Glutamatergic neuron (in vitro differentiated cells): Measurements from ENCODE around the gene NSRP1. TPM values are rescaled to one million over a fixed set of nuclear protein-coding genes. Genes with fewer than 3 reads are reported as not detected.
"Not testable (repeated sequence)": the region's sequence is repeated elsewhere in the genome, so short reads cannot be mapped to it uniquely, and the experiment has no call there.

Source experiments
- DNase-seq: peaks from one replicate; pipeline ENCODE4 v3.0.0; 2022
- H3K27ac Mint-ChIP-seq: one replicate; pipeline ENCODE4 v1.8.0; 2020; ENCODE audit warnings: mild to moderate bottlenecking, mixed read lengths, inconsistent platforms; ENCODE audit not compliant: unreplicated experiment
- H3K27me3 Mint-ChIP-seq: one replicate; pipeline ENCODE4 v1.8.0; 2020; ENCODE audit warnings: mild to moderate bottlenecking, moderate library complexity, mixed read lengths, inconsistent platforms; ENCODE audit not compliant: unreplicated experiment
- H3K36me3 Mint-ChIP-seq: one replicate; pipeline ENCODE4 v1.8.0; 2020; ENCODE audit warnings: mild to moderate bottlenecking, mixed read lengths, inconsistent platforms; ENCODE audit not compliant: unreplicated experiment
- H3K4me1 Mint-ChIP-seq: one replicate; pipeline ENCODE4 v1.8.0; 2020; ENCODE audit warnings: mild to moderate bottlenecking, low read depth, mixed read lengths, inconsistent platforms; ENCODE audit not compliant: unreplicated experiment
- H3K4me3 Mint-ChIP-seq: one replicate; pipeline ENCODE4 v1.8.0; 2020; ENCODE audit warnings: mild to moderate bottlenecking, mixed read lengths, inconsistent platforms; ENCODE audit not compliant: unreplicated experiment
- H3K9me3 Mint-ChIP-seq: one replicate; pipeline ENCODE4 v1.8.0; 2020; ENCODE audit warnings: mild to moderate bottlenecking, moderate library complexity, mixed read lengths, inconsistent platforms; ENCODE audit not compliant: unreplicated experiment
- total RNA-seq: library from RNA; stranded (reverse); fragmentation: NEBNext Ultra II Directional; extraction: Animal tissue kit (Norgen Biotek cat#: 25700); gene quantifications from one replicate; pipeline ENCODE4 v1.2.1, GENCODE V29; 2021; ENCODE audit not compliant: unreplicated experiment
- TF ChIP-seq, protein P1 (sequence below): fragments of 200-600 bp; sonication (generic); IDR thresholded peaks from one replicate; pipeline ENCODE4 v1.5.0; 2021; ENCODE audit not compliant: partially characterized antibody, unreplicated experiment

NSRP1 gene
- total RNA-seq, 1 donor from 2014 or later, result 18.2 TPM

DNA sequence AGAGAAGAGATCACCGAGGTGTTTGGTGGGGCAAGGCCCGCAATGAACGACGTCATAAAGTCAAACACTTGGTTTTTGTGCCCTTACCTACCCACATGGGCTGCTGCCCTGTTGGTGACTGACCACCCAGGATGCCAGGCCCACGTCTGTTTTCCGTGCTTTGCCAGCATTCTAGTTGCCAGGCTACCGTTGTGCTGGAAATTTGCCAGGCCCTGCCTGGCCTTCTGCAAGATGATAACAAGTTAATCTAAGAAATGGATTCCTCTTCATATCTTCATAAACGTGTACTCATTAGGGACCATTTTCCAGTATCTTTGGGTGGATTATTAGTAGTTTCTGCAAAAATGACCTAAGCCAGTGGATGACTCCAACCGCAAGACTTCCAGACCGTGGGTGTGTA, 83.5 kb downstream of the NSRP1 start:
- Mint-ChIP-seq H3K27ac (no peak overlapping the region), H3K36me3 (no peaks in the 10 kb centered on the region), H3K4me1 (peaks cover 4% of the 10 kb centered on the region), H3K9me3 (no peaks in the 10 kb centered on the region), H3K4me3 (no peak overlapping the region), H3K27me3 (no peaks in the 10 kb centered on the region)
- DNase-seq, result no peak
- TF ChIP-seq, protein P1, sequence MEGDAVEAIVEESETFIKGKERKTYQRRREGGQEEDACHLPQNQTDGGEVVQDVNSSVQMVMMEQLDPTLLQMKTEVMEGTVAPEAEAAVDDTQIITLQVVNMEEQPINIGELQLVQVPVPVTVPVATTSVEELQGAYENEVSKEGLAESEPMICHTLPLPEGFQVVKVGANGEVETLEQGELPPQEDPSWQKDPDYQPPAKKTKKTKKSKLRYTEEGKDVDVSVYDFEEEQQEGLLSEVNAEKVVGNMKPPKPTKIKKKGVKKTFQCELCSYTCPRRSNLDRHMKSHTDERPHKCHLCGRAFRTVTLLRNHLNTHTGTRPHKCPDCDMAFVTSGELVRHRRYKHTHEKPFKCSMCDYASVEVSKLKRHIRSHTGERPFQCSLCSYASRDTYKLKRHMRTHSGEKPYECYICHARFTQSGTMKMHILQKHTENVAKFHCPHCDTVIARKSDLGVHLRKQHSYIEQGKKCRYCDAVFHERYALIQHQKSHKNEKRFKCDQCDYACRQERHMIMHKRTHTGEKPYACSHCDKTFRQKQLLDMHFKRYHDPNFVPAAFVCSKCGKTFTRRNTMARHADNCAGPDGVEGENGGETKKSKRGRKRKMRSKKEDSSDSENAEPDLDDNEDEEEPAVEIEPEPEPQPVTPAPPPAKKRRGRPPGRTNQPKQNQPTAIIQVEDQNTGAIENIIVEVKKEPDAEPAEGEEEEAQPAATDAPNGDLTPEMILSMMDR, result no peak

DNA sequence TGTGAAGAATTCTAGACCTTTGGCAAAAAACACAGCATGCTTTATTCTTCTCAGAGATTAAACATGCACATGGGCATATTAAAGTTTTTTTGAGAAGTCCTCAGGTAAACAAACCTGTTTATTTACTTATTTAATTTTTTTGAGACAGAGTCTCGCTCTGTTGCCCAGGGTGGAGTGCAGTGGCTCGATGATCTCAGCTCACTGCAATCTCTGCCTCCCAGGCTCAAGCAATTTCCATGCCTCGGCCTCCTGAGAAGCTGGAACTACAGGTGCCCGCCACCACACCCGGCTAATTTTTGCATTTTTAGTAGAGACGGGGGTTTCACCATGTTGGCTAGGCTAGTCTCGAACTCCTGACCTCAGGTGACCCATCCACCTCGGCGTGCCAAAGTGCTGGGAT, 84.0 kb downstream of the NSRP1 start:
- not testable (repeated sequence) for H3K27ac Mint-ChIP-seq, H3K27me3 Mint-ChIP-seq, H3K9me3 Mint-ChIP-seq, H3K4me3 Mint-ChIP-seq, H3K36me3 Mint-ChIP-seq, DNase-seq, H3K4me1 Mint-ChIP-seq

DNA sequence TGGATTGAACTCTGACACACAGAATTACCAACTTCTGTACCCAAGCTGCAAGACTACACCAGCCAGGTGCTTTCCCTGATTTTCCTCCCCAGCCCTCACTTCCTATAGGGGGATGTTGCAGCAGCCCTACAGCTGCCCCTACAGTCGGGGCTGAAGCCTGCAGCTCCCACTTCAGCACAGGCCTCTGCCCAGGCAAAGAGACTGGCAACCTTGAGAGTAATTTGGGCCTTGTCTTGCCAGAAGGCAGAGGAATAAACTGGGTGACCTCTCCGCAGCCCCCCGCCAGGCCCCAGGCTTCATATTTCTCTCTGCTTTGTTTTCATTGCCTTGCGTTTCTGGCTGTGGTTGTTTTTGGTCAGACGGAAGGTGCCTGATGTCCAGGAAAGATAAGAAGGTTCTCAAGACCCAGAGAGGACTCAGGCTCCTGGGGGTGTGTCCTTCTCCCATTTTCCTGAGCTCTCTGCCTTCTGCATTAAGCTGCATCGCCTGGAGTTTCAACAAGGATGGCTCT, 86.9 kb downstream of the NSRP1 start:
- no peaks in the 10 kb centered on the region for H3K4me1 Mint-ChIP-seq
- TF ChIP-seq, protein P1, result no peak
- H3K9me3 Mint-ChIP-seq, result no peaks in the 10 kb centered on the region
- no peaks in the 10 kb centered on the region for H3K27me3 Mint-ChIP-seq
- no peak overlapping the region for H3K27ac Mint-ChIP-seq
- no peak for DNase-seq
- H3K4me3 Mint-ChIP-seq, result no peak overlapping the region
- no peaks in the 10 kb centered on the region for H3K36me3 Mint-ChIP-seq

DNA sequence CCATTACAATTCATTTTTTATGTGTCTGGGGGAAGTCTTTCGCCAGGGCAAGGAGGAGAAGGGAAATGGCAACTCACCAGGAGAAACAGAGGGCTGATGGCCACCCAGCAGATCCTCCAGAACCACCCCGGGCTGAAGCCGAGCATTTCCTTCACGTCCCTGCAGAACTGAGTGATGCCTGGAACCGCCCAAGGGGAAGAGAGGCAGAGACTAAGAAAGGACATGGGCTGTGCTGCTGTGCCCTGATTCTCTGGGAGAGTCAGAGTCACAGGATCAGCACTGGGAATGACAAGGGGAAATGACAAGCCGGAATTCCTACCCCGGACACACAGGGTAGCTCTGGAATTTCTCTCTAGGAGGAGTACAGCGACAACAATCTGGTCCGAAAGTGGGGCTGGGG, 91.0 kb downstream of the NSRP1 start:
- Mint-ChIP-seq H3K4me3 (no peak overlapping the region), H3K27me3 (peaks cover 2% of the 10 kb centered on the region), H3K36me3 (no peaks in the 10 kb centered on the region), H3K4me1 (no peaks in the 10 kb centered on the region), H3K9me3 (no peaks in the 10 kb centered on the region), H3K27ac (no peak overlapping the region)
- DNase-seq, result no peak
- TF ChIP-seq, protein P1, result no peak

DNA sequence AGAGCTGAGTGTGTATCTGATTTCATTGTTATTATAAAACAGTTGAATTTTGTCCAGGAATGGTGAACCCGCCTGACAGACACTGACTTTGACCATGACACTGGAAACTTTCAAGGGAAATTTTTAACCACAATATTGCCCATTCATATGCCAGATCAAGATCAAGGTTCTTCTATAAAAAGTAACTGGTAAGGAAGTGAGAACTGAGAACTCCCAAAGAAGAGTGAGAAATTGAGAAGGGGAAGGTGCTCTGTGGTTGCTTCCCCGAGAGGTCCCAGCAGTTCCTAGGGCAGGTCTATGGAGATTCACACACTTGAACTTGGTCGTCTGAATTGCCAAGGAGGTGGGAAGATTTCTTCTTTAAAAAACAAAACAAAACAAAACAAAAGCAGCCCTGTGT, 91.6 kb downstream of the NSRP1 start:
- H3K4me1 Mint-ChIP-seq, result no peaks in the 10 kb centered on the region
- TF ChIP-seq, protein P1, result no peak
- no peak overlapping the region for H3K27ac Mint-ChIP-seq
- peaks cover 2% of the 10 kb centered on the region for H3K27me3 Mint-ChIP-seq
- no peak for DNase-seq
- H3K9me3 Mint-ChIP-seq, result no peaks in the 10 kb centered on the region
- no peaks in the 10 kb centered on the region for H3K36me3 Mint-ChIP-seq
- H3K4me3 Mint-ChIP-seq, result no peak overlapping the region

DNA sequence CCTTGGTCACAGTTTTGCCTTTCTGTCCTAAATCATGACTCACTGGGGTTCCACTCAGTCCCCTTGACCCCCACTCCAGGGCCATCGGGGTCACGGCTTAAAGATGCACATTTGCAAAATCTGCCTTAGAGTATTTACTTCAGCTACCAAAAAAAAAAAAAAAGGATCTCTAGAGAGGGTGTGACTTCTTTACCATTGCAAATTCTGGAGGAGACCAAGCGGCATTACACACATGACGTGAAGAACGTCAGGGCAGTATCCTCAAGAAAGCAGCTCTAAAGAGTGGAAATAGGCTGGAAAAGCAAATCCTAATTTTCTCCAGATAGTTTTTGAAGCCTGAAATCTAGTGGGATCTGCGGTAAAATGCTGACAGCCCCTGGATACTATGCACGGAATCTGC, 93.3 kb downstream of the NSRP1 start:
- Mint-ChIP-seq H3K36me3 (no peaks in the 10 kb centered on the region), H3K4me3 (no peak overlapping the region), H3K9me3 (no peaks in the 10 kb centered on the region), H3K27ac (no peak overlapping the region), H3K4me1 (no peaks in the 10 kb centered on the region), H3K27me3 (peaks cover 2% of the 10 kb centered on the region)
- TF ChIP-seq, protein P1, result no peak
- no peak for DNase-seq
